K562 (cell line): ENCODE results near the gene ACTC1. TPM values are rescaled to one million over a fixed set of nuclear protein-coding genes. Genes with fewer than 3 reads are reported as not detected.

Source experiments
- C11orf30 ChIP-seq: fragments of 450-650 bp; IDR thresholded peaks from 2 replicates; pipeline ENCODE4 v1.6.1; 2016; ENCODE audit warnings: low read depth, mild to moderate bottlenecking
- ELF2 ChIP-seq: fragments of 250-450 bp; sonication (Bioruptor Pico); IDR thresholded peaks from 2 replicates; pipeline ENCODE4 v1.5.0; 2021; ENCODE audit warnings: mild to moderate bottlenecking
- FOXA1 ChIP-seq: fragments of 450-650 bp; IDR thresholded peaks from 2 replicates; pipeline ENCODE4 v1.6.1; 2016; ENCODE audit warnings: mild to moderate bottlenecking, borderline replicate concordance
- GABPA ChIP-seq: fragments of 200-800 bp; sonication (Bioruptor generic); conservative IDR thresholded peaks from 2 replicates; pipeline ENCODE4 v1.6.1; 2016; ENCODE audit warnings: low read depth, missing genetic modification characterization, missing compliant biosample characterization
- HDAC2 ChIP-seq: fragments of 450-650 bp; IDR thresholded peaks from 2 replicates; pipeline ENCODE4 v1.6.1; 2016; ENCODE audit warnings: mild to moderate bottlenecking
- HEY1 ChIP-seq: fragments of 250-450 bp; sonication (Bioruptor Pico); IDR thresholded peaks from 2 replicates; pipeline ENCODE4 v1.5.0; 2020; ENCODE audit warnings: mild to moderate bottlenecking, moderate library complexity, borderline replicate concordance
- MNT ChIP-seq, 2 experiments: fragments of 450-650 bp; conservative IDR thresholded peaks; 2 replicates each; pipeline ENCODE4 v1.6.1; 2017; ENCODE audit warnings: mild to moderate bottlenecking in 2 of 2, moderate library complexity in 2 of 2
- NFRKB ChIP-seq: fragments of 450-650 bp; IDR thresholded peaks from 2 replicates; pipeline ENCODE4 v1.6.1; 2016; ENCODE audit warnings: low read depth
- NR2C1 ChIP-seq, 2 experiments: fragments of 450-650 bp; IDR thresholded peaks; 2 replicates each; pipeline ENCODE4 v1.6.1; 2017; ENCODE audit warnings: mild to moderate bottlenecking in 2 of 2, antibody characterized with exemption in 1 of 2, inconsistent platforms in 1 of 2, missing compliant biosample characterization in 1 of 2, missing genetic modification characterization in 1 of 2
- RREB1 ChIP-seq: fragments of 250-450 bp; sonication (Bioruptor Pico); IDR thresholded peaks from 2 replicates; pipeline ENCODE4 v1.4.0; 2020
- SMAD4 ChIP-seq: fragments of 250-450 bp; sonication (Bioruptor Pico); conservative IDR thresholded peaks from 2 replicates; pipeline ENCODE4 v1.8.0; 2021; ENCODE audit warnings: inconsistent platforms, mild to moderate bottlenecking, moderate library complexity
- SMARCE1 ChIP-seq: fragments of 450-650 bp; IDR thresholded peaks from 2 replicates; pipeline ENCODE4 v1.7.1; 2016; ENCODE audit warnings: mild to moderate bottlenecking
- SMC3 ChIP-seq: conservative IDR thresholded peaks from 2 replicates; pipeline ENCODE4 v1.6.1; 2011; ENCODE audit warnings: low read depth, low read length, improper control_type of control experiment; ENCODE audit not compliant: insufficient read depth
- SREBF1 ChIP-seq: fragments of 150-350 bp; IDR thresholded peaks from 2 replicates; pipeline ENCODE4 v1.6.1; 2014; ENCODE audit warnings: antibody characterized with exemption, low read depth, low read length, borderline replicate concordance
- TARDBP ChIP-seq: fragments of 450-650 bp; IDR thresholded peaks from 2 replicates; pipeline ENCODE4 v1.6.1; 2016
- TRIM25 ChIP-seq: fragments of 450-650 bp; IDR thresholded peaks from 2 replicates; pipeline ENCODE4 v1.7.0; 2016; ENCODE audit warnings: borderline replicate concordance
- ZNF197 ChIP-seq: fragments of 200-800 bp; sonication (Bioruptor generic); IDR thresholded peaks from 2 replicates; pipeline ENCODE4 v1.6.1; 2016; ENCODE audit warnings: low read depth, missing genetic modification characterization, missing compliant biosample characterization
- ZNF644 ChIP-seq: fragments of 200-800 bp; sonication (Bioruptor generic); IDR thresholded peaks from 2 replicates; pipeline ENCODE4 v1.6.1; 2016; ENCODE audit warnings: low read depth, missing genetic modification characterization, missing compliant biosample characterization
- ZNF77 ChIP-seq: fragments of 250-450 bp; sonication (Bioruptor Pico); IDR thresholded peaks from 2 replicates; pipeline ENCODE4 v1.5.0; 2020
- polyA plus RNA-seq, 8 experiments: library from polyadenylated mRNA; depleted of rRNA in 4 of 8; stranded (reverse) in 5 of 8; unstranded in 3 of 8; fragments of >200 nt; fragmentation: Nextera tagmentation in 2 of 8; fragmentation: Illumina TruSeq in 1 of 8; extraction: Ambion mirVana in 2 of 8; extraction: Trizol in 1 of 8; gene quantifications; 2 replicates each; pipeline versions ENCODE4 v1.2.1 to v1.2.3, GENCODE V29; 2011 to 2014; ENCODE audit warnings: inconsistent platforms in 1 of 8, missing spikeins in 1 of 8
- total RNA-seq, 7 experiments: library from RNA; depleted of rRNA in 6 of 7; stranded (reverse); fragments of >200 nt in 6 of 7; fragmentation: Illumina TruSeq in 2 of 7; extraction: Trizol in 2 of 7; gene quantifications; 2 replicates each; pipeline versions ENCODE4 v1.2.1 to v1.2.3, GENCODE V29; 2011 to 2021; ENCODE audit warnings: low replicate concordance in 1 of 7

Gene ACTC1
- total and polyA plus RNA-seq, 9 of the 15 experiments (the other 6 are each of a cell fraction or from before 2014, with no cell fraction given), result 0.08 to 0.84 (median 0.17) TPM; not detected in 3

DNA sequence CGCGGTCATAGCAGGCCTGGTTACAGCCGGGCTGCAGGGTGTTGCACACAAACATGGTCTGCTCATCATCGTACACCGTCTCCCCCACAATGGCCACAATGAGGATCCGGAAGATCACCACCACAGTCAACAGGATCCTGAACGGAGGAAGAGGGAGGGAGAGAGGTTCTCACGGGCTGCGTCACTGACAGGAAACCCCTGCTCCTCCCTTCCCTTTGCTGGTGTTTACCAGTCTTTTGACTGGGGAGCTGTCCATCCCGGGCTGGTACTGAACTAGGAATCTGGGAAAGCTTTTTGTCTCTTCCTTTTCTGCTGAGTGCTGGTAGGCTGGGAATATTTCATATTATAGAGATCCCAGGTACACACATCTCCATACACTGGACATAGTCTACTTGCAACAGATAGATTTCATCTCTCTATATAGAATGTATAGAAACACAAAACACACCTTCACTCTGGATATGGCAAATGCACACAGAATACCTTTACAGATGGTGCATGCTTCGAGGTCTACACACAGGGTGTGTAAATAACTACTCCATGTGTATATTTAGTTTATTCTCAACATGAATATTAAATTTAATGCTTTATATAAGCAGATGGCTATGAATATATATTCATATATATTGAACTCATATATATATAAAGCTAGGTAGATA, 42.0 kb downstream of the ACTC1 start (continued):
- TF ChIP-seq RREB1 (CRISPR knock-in tag) (no peak), FOXA1 (no peak), ZNF77 (no peak), ZNF644 (tag) (peak; percentile 45; the same call in 1 of the 2 replicates), NR2C1 (IDR thresholded peaks at IDR 0.05) (no peak), NR2C1 (tag; IDR thresholded peaks at IDR 0.05) (no peak), SMARCE1 (no peak), HDAC2 (peak; percentile 67), NFRKB (no peak), SMC3 (no peak), SREBF1 (no peak), SMAD4 (CRISPR knock-in tag) (0 out of 2 replicates have a peak, but pooled peaks have one; percentile 29), HEY1 (CRISPR knock-in tag) (no peak), GABPA (tag) (no peak), ELF2 (no peak), ZNF197 (0 out of 2 replicates have a peak, but pooled peaks have one; percentile 49), TRIM25 (no peak), TARDBP (no peak), C11orf30 (no peak), MNT (conservative IDR thresholded peaks at IDR 0.05) (no peak)
